22Rv1 (cell line): Measurements from ENCODE around the gene PDZRN3.

Experiments
- CTCF ChIP-seq: fragments of 450-650 bp; IDR thresholded peaks from 2 replicates; pipeline ENCODE4 v1.5.1; 2017; ENCODE audit warnings: mild to moderate bottlenecking
- ZFX ChIP-seq: fragments of 450-650 bp; IDR thresholded peaks from 2 replicates; pipeline ENCODE4 v1.6.1; 2017; ENCODE audit warnings: antibody characterized with exemption, borderline replicate concordance

DNA sequence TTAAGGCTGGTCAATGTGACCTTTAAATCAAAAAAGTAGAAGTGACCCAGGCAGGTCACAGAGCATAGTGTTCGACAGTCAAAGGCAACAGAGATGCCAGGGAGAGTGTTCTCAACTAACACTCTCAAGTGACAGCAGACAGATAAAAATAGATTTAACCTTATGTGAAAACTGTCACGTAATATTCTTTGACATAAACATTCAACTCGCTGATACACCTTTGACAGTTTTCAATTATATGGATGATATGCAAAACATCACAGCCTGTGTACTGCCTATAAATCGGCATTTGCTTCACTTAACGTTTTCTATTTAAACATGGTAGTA lies 15.5 kb downstream of the PDZRN3 start:
- TF ChIP-seq CTCF, result no peak
- no peak for TF ChIP-seq ZFX
